ENCODE data around the gene KTI12.
A peak's percentile ranks its signal among the peaks of the same experiment; 100 is the strongest.
"Not testable (repeated sequence)": the region's sequence is repeated elsewhere in the genome, so short reads cannot be mapped to it uniquely, and the experiment has no call there.

The KTI12 gene

GRCh38 chr1:52033190-52034049, at the start of gene KTI12:
TSS of gene KTI12 (minus strand) at chr1:52033810. CDS start at chr1:52033761, 49 bp downstream.
- TF ChIP-seq EZH2phosphoT487 (IDR thresholded peaks at IDR 0.05; ENCODE audit: low read length) (no peak), CTCF (IDR thresholded peaks at IDR 0.05; ENCODE audit: low read length) (no peak), EZH2 (optimal IDR thresholded peaks at IDR 0.05; ENCODE audit: low read depth, low read length) (no peak)
- no peaks in the 10 kb centered on the region for H3K9me2 ChIP-seq (replicated peaks; ENCODE audit: insufficient read depth, low read length)
- H3K9me3 ChIP-seq (replicated peaks; ENCODE audit: insufficient read depth, low read length), result no peaks in the 10 kb centered on the region
- H3K9ac ChIP-seq (ENCODE audit: low read length), result peak within 1 kb of the TSS; percentile 86
- peak within 1 kb of the TSS; percentile 75 for H2AFZ ChIP-seq (ENCODE audit: low read length)
- H4K20me1 ChIP-seq (ENCODE audit: insufficient read depth, low read length), result peaks cover 9% of the 10 kb centered on the region; the same call in 1 of the 2 replicates
- peak within 1 kb of the TSS; percentile 93 for H3K4me3 ChIP-seq (ENCODE audit: low read length)
- H3K79me2 ChIP-seq (ENCODE audit: low read length), result peaks cover 43% of the 10 kb centered on the region
- H3K4me2 ChIP-seq (ENCODE audit: low read depth, low read length), result peak within 1 kb of the TSS; percentile 80
- H3K4me1 ChIP-seq (ENCODE audit: low read length), result peaks cover 8% of the 10 kb centered on the region
- H3K27me3 ChIP-seq (replicated peaks; ENCODE audit: insufficient read depth, low read length), result no peaks in the 10 kb centered on the region
- H3F3A ChIP-seq (ENCODE audit: insufficient read depth, low read length), result peaks cover 25% of the 10 kb centered on the region
- H3K36me3 ChIP-seq (replicated peaks; ENCODE audit: insufficient read depth, low read length), result no peaks in the 10 kb centered on the region
- H3K27ac ChIP-seq (ENCODE audit: low read length), result peak within 1 kb of the TSS; percentile 78
- peak; percentile 93 for DNase-seq

- Histone ChIP-seq H3K27ac (ENCODE audit: low read length) (no peak overlapping the region), H3K9me3 (replicated peaks; ENCODE audit: insufficient read depth, low read length) (no peaks in the 10 kb centered on the region), H3F3A (ENCODE audit: insufficient read depth, low read length) (no peaks in the 10 kb centered on the region), H3K4me3 (ENCODE audit: low read length) (no peak overlapping the region), H4K20me1 (ENCODE audit: insufficient read depth, low read length) (no peaks in the 10 kb centered on the region; the same call in 1 of the 2 replicates), H3K27me3 (replicated peaks; ENCODE audit: insufficient read depth, low read length) (no peaks in the 10 kb centered on the region), H3K36me3 (replicated peaks; ENCODE audit: insufficient read depth, low read length) (no peaks in the 10 kb centered on the region), H3K9ac (ENCODE audit: low read length) (no peak overlapping the region), H3K79me2 (ENCODE audit: low read length) (peaks cover 38% of the 10 kb centered on the region), H2AFZ (ENCODE audit: low read length) (no peak overlapping the region), H3K9me2 (replicated peaks; ENCODE audit: insufficient read depth, low read length) (no peaks in the 10 kb centered on the region), H3K4me2 (ENCODE audit: low read depth, low read length) (no peak overlapping the region), H3K4me1 (ENCODE audit: low read length) (no peaks in the 10 kb centered on the region)
- no peak for DNase-seq
- TF ChIP-seq EZH2phosphoT487 (IDR thresholded peaks at IDR 0.05; ENCODE audit: low read length) (no peak), CTCF (IDR thresholded peaks at IDR 0.05; ENCODE audit: low read length) (no peak), EZH2 (optimal IDR thresholded peaks at IDR 0.05; ENCODE audit: low read depth, low read length) (no peak)
Measured at GRCh38 chr1:52080014-52080415, 46.4 kb upstream of the KTI12 start.

GRCh38 chr1:52077277-52077676, 43.7 kb upstream of the KTI12 start:
- peaks cover 50% of the 10 kb centered on the region for H3K79me2 ChIP-seq (ENCODE audit: low read length)
- not testable (repeated sequence) for DNase-seq; H3K9ac ChIP-seq (ENCODE audit: low read length); H4K20me1 ChIP-seq (ENCODE audit: insufficient read depth, low read length); H3F3A ChIP-seq (ENCODE audit: insufficient read depth, low read length); H3K9me2 ChIP-seq (replicated peaks; ENCODE audit: insufficient read depth, low read length); H3K9me3 ChIP-seq (replicated peaks; ENCODE audit: insufficient read depth, low read length); H3K36me3 ChIP-seq (replicated peaks; ENCODE audit: insufficient read depth, low read length); H3K4me1 ChIP-seq (ENCODE audit: low read length); H3K27ac ChIP-seq (ENCODE audit: low read length); H2AFZ ChIP-seq (ENCODE audit: low read length); H3K27me3 ChIP-seq (replicated peaks; ENCODE audit: insufficient read depth, low read length); H3K4me3 ChIP-seq (ENCODE audit: low read length); H3K4me2 ChIP-seq (ENCODE audit: low read depth, low read length)

- no peak overlapping the region for H3K27ac ChIP-seq (ENCODE audit: low read length)
- peaks cover 77% of the 10 kb centered on the region for H3K79me2 ChIP-seq (ENCODE audit: low read length)
- peaks cover 4% of the 10 kb centered on the region; the same call in 1 of the 2 replicates for H3K36me3 ChIP-seq (replicated peaks; ENCODE audit: insufficient read depth, low read length)
- DNase-seq, result no peak
- H3K9me3 ChIP-seq (replicated peaks; ENCODE audit: insufficient read depth, low read length), result no peaks in the 10 kb centered on the region
- no peaks in the 10 kb centered on the region for H3K9me2 ChIP-seq (replicated peaks; ENCODE audit: insufficient read depth, low read length)
- H3K4me1 ChIP-seq (ENCODE audit: low read length), result no peaks in the 10 kb centered on the region
- peaks cover 3% of the 10 kb centered on the region; the same call in 1 of the 2 replicates for H4K20me1 ChIP-seq (ENCODE audit: insufficient read depth, low read length)
- H3K9ac ChIP-seq (ENCODE audit: low read length), result no peak overlapping the region
- H2AFZ ChIP-seq (ENCODE audit: low read length), result no peak overlapping the region
- no peaks in the 10 kb centered on the region for H3K27me3 ChIP-seq (replicated peaks; ENCODE audit: insufficient read depth, low read length)
- no peak overlapping the region for H3K4me2 ChIP-seq (ENCODE audit: low read depth, low read length)
- no peak overlapping the region for H3K4me3 ChIP-seq (ENCODE audit: low read length)
- H3F3A ChIP-seq (ENCODE audit: insufficient read depth, low read length), result no peaks in the 10 kb centered on the region
- no peak for TF ChIP-seq EZH2 (optimal IDR thresholded peaks at IDR 0.05; ENCODE audit: low read depth, low read length)
- TF ChIP-seq EZH2phosphoT487 (IDR thresholded peaks at IDR 0.05; ENCODE audit: low read length), result no peak
- no peak for TF ChIP-seq CTCF (IDR thresholded peaks at IDR 0.05; ENCODE audit: low read length)
Measured at GRCh38 chr1:52072291-52072690, 38.7 kb upstream of the KTI12 start.

Measured in MM.1S (cell line).